Muscle of leg (tissue), 11 donors: ENCODE results near the gene ELFN2. TPM values are rescaled to one million over a fixed set of nuclear protein-coding genes. Genes with fewer than 3 reads are reported as not detected.
A peak's percentile ranks its signal among the peaks of the same experiment; 100 is the strongest.

Experiments used
- DNase-seq: peaks from one replicate; pipeline ENCODE4 v3.0.0; 2013
- H3K27ac ChIP-seq: one replicate; pipeline ENCODE4 v1.5.1; 2013; ENCODE audit warnings: mild to moderate bottlenecking, low read length, control low read depth
- H3K27me3 ChIP-seq: one replicate; pipeline ENCODE4 v1.6.1; 2013; ENCODE audit warnings: low read length; ENCODE audit not compliant: control insufficient read depth, insufficient read depth
- H3K36me3 ChIP-seq: one replicate; pipeline ENCODE4 v1.6.1; 2013; ENCODE audit warnings: low read length; ENCODE audit not compliant: control insufficient read depth, insufficient read depth
- H3K4me1 ChIP-seq: one replicate; pipeline ENCODE4 v1.6.1; 2013; ENCODE audit warnings: low read length; ENCODE audit not compliant: control insufficient read depth, insufficient read depth
- H3K4me3 ChIP-seq: one replicate; pipeline ENCODE4 v1.5.1; 2013; ENCODE audit warnings: low read length, control low read depth
- H3K9me3 ChIP-seq: replicated peaks from 2 replicates; pipeline ENCODE4 v1.6.1; 2013; ENCODE audit warnings: low read depth, low read length; ENCODE audit not compliant: control insufficient read depth
- whole genome bisulfite sequencing: methylation state at CpG from one replicate; pipeline ENCODE4 v1.1.5; 2013; ENCODE audit warnings: missing lambda C conversion rate; ENCODE audit not compliant: insufficient coverage; 5-methylcytosine and 5-hydroxymethylcytosine counted together
- polyA plus RNA-seq, 8 donors: library from polyadenylated mRNA; unstranded; fragments of 120-200 nt; gene quantifications; one replicate each; pipeline versions ENCODE4 v1.2.1 to v1.2.3, GENCODE V29; 2013; ENCODE audit warnings: inconsistent platforms in 1 of 8, low replicate concordance in 1 of 8; ENCODE audit not compliant: insufficient read length in 8 of 8, insufficient read depth in 1 of 8
- total RNA-seq: library from RNA; stranded (reverse); fragments of 120-200 nt; gene quantifications from one replicate; pipeline ENCODE4 v1.2.4, GENCODE V29; 2013

The ELFN2 gene
- total and polyA plus RNA-seq, 9 donors = 0.35 to 2.2 (median 1.3) TPM

DNA sequence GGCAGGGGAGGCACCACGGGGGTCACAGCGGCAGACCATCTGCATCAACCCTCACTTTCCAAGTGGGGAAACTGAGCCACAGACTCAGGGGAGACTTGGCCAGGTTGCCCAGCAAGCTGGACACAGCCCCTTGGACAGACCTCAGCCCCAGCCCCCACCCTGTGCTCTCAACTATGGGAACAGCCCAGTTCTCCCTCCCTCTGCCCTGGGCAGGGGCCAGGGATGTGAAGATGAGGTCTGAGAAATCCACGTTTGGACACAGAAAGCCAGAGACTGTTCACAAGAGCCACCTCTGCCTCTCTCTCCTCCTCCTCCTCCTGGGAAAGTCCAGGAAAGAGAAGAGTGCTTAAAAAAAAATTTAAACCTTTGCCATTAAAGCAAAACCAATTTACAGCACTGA, 50.1 kb downstream of the ELFN2 start:
- Histone ChIP-seq H3K27ac (no peak overlapping the region), H3K36me3 (no peaks in the 10 kb centered on the region), H3K4me3 (no peak overlapping the region), H3K27me3 (peaks cover 37% of the 10 kb centered on the region), H3K9me3 (no peaks in the 10 kb centered on the region), H3K4me1 (peaks cover 49% of the 10 kb centered on the region)
- no CpG with 5 or more reads among the region's 3 CpGs for WGBS
- DNase-seq = peak; percentile 62

GRCh38 chr22:37376643-37377042, 50.6 kb downstream of the ELFN2 start:
- 12% methylated on average over 3 of the region's 3 CpGs for WGBS
- H3K27ac ChIP-seq = no peak overlapping the region
- H3K27me3 ChIP-seq = peaks cover 37% of the 10 kb centered on the region
- no peak overlapping the region for H3K4me3 ChIP-seq
- DNase-seq = peak; percentile 50
- H3K4me1 ChIP-seq = peaks cover 49% of the 10 kb centered on the region
- H3K9me3 ChIP-seq = no peaks in the 10 kb centered on the region
- no peaks in the 10 kb centered on the region for H3K36me3 ChIP-seq

DNA sequence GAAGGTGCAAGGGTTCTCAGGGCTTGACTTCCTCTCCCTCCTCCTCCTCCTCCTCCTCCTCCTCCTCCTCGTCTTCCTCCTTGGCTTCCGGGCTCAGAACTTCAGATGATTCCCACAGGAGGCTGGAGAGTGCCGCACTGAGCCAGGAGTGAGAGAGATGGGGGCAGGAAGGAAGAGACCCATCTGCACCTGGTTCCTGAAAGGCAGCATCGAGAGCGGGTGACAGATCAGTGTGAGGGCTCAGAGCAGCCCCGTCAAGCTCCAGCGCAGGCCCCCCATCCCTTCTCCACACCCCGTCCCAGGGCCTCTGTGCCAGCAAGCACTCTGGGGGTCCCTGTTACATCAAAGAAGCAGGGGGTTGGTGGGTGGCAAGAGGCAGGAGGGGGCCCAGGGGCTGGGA, 51.5 kb downstream of the ELFN2 start:
- Histone ChIP-seq H3K4me1 (peaks cover 51% of the 10 kb centered on the region), H3K4me3 (no peak overlapping the region), H3K9me3 (no peaks in the 10 kb centered on the region), H3K27me3 (peaks cover 33% of the 10 kb centered on the region), H3K36me3 (no peaks in the 10 kb centered on the region), H3K27ac (no peak overlapping the region)
- no peak for DNase-seq
- 0% methylated on average over 1 of the region's 8 CpGs for WGBS

DNA sequence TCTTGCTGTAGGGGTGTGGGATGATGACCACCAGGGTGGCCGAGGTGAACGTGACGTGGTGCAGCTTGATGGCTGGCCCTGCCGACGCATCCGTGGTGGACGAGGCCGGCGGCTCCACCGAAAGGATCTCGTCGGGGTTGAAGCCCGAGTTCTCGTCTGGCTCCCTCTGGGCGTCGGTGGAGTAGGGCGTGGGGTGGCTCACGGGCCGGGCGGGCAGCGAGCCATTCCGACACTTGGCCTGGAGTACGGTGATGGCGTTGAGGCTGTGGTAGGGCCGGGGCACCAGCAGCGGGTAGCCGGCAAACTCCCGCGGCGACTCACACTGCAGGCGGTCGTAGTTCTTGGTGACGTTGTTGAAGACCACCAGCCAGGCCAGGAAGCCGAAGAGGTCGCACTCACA, 52.7 kb downstream of the ELFN2 start:
- no peak for DNase-seq
- peaks cover 39% of the 10 kb centered on the region for H3K4me1 ChIP-seq
- WGBS = 93% methylated on average over 35 of the region's 35 CpGs

DNA sequence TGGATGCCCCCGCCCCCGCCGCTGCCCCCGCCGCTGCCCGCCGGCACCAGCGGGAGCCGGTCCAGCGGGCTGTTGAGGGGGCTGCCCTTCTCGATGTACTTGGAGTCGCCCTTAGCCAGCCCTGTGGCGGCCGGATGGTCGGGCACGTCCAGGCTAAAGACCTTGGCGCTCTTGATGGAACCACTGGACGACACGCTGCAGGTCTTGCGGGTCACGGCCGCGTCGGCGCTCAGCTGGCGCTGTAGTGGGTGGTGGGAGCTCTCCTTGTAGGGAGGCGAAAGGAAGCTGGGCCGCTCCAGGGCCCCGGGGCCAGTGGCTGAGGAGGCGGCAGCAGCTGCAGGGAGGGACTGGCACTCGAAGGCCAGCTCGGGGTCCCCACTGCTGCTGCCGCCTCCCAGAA, 53.8 kb downstream of the ELFN2 start:
- DNase-seq = no peak
- no peak overlapping the region for H3K27ac ChIP-seq
- H3K4me3 ChIP-seq = no peak overlapping the region
- H3K9me3 ChIP-seq = no peaks in the 10 kb centered on the region
- 94% methylated on average over 31 of the region's 33 CpGs for WGBS
- no peaks in the 10 kb centered on the region for H3K36me3 ChIP-seq
- peaks cover 30% of the 10 kb centered on the region for H3K4me1 ChIP-seq
- peaks cover 10% of the 10 kb centered on the region for H3K27me3 ChIP-seq

More for the DNA sequence above, 52.7 kb downstream of the ELFN2 start:
- H3K9me3 ChIP-seq = no peaks in the 10 kb centered on the region
- H3K27ac ChIP-seq = no peak overlapping the region
- no peaks in the 10 kb centered on the region for H3K36me3 ChIP-seq
- H3K27me3 ChIP-seq = peaks cover 21% of the 10 kb centered on the region
- H3K4me3 ChIP-seq = no peak overlapping the region

DNA sequence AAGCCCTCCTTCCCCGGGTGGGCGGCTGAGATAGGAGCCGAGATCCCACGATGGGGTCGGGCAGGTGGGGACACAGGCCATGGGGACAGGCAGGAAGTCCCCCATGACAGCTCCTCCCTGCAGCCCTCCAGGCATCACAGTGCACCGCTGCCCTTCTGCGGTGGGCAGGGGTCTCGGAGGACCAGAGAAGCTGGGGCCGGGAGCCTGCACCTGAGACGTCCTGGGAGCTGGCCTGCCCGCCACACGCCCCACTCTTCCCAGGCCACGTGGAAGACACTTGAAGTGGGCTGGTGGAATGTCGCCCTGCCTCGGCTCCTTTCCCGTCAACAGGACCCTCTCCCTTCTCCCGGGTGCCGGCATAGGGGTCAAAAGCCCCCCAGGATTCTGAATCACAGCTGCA, 55.4 kb downstream of the ELFN2 start:
- no peaks in the 10 kb centered on the region for H3K27me3 ChIP-seq
- H3K9me3 ChIP-seq = no peaks in the 10 kb centered on the region
- H3K36me3 ChIP-seq = no peaks in the 10 kb centered on the region
- no peak overlapping the region for H3K27ac ChIP-seq
- no peak overlapping the region for H3K4me3 ChIP-seq
- no peak for DNase-seq
- WGBS = 79% methylated on average over 15 of the region's 18 CpGs
- H3K4me1 ChIP-seq = peaks cover 20% of the 10 kb centered on the region

DNA sequence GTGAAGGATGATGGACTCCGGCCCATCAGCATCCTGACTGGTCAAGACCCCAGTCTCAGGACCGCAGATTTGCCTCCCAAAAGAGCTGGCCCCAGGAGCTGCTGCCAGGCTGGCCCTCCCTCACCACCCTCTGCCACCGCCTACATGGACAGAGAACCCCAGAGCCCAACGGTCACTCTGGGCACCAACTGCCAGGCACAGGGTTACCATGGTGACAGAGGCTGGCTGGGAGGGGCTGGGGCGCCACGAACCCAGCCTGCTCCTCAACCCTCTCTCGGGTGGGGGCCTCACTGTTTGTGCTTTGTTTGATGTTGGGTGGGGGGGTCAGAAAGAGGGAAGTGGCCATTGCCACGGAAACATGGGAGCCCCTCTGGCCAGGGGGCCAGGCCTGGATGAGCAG, 55.8 kb downstream of the ELFN2 start:
- no peak overlapping the region for H3K27ac ChIP-seq

DNA sequence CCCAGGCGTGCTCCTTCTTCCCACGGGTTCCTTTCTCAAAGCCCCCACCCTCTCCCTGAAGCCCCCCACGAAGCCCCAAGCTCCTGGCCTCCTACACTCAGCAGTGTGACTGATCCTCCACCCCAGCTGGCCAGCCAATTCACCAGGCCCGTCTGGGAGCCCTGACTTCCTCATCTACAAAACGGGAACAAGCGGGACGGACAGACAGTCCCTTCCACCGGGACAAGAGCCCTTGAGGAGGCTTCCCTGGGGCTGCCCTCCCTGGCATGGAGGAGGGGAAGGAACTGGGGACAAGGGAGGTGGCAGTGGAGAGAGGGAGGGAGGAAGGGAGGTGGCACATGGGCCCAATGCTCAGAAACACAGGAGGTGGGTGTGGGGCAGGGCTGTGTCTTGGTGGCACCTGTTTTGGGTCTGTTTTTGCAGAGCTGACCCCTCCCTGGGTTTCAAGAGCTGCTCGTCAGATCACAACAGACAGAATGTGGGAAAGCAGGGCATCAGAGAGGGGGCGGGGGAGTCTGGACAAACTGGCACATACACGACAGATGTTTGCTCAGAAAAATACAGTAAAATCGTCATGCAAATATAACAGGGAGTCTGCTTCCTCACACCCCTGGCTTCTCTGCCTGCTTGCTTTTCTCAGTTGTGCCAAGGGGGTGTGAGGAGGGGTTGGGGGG, 56.8 kb downstream of the ELFN2 start:
- no peaks in the 10 kb centered on the region for H3K9me3 ChIP-seq
- no peak overlapping the region for H3K27ac ChIP-seq
- 40% methylated on average over 7 of the region's 12 CpGs for WGBS
- H3K4me1 ChIP-seq = peaks cover 11% of the 10 kb centered on the region
- no peak overlapping the region for H3K4me3 ChIP-seq
- H3K36me3 ChIP-seq = no peaks in the 10 kb centered on the region
- no peaks in the 10 kb centered on the region for H3K27me3 ChIP-seq
- peak; percentile 33 for DNase-seq

More for the DNA sequence above, 55.8 kb downstream of the ELFN2 start:
- no peaks in the 10 kb centered on the region for H3K9me3 ChIP-seq
- peaks cover 19% of the 10 kb centered on the region for H3K4me1 ChIP-seq
- H3K36me3 ChIP-seq = no peaks in the 10 kb centered on the region
- no peaks in the 10 kb centered on the region for H3K27me3 ChIP-seq
- no peak overlapping the region for H3K4me3 ChIP-seq
- WGBS = 75% methylated on average over 7 of the region's 8 CpGs
- DNase-seq = no peak

GRCh38 chr22:37369483-37369882, 57.8 kb downstream of the ELFN2 start:
- WGBS = 67% methylated on average over 4 of the region's 10 CpGs
- H3K27ac ChIP-seq = no peak overlapping the region
- no peaks in the 10 kb centered on the region for H3K27me3 ChIP-seq
- no peaks in the 10 kb centered on the region for H3K9me3 ChIP-seq
- H3K4me3 ChIP-seq = no peak overlapping the region
- H3K36me3 ChIP-seq = no peaks in the 10 kb centered on the region
- H3K4me1 ChIP-seq = peaks cover 17% of the 10 kb centered on the region
- no peak for DNase-seq

- Histone ChIP-seq H3K4me3 (no peak overlapping the region), H3K27ac (no peak overlapping the region), H3K36me3 (no peaks in the 10 kb centered on the region), H3K9me3 (no peaks in the 10 kb centered on the region), H3K27me3 (no peaks in the 10 kb centered on the region), H3K4me1 (peaks cover 31% of the 10 kb centered on the region)
- WGBS = 88% methylated on average over 1 of the region's 4 CpGs
- DNase-seq = no peak
Observed at GRCh38 chr22:37368058-37368457, 59.2 kb downstream of the ELFN2 start.

- WGBS = 64% methylated on average over 8 of the region's 8 CpGs
- Histone ChIP-seq H3K4me3 (no peak overlapping the region), H3K36me3 (no peaks in the 10 kb centered on the region), H3K27me3 (no peaks in the 10 kb centered on the region), H3K4me1 (peaks cover 42% of the 10 kb centered on the region), H3K27ac (no peak overlapping the region), H3K9me3 (no peaks in the 10 kb centered on the region)
- no peak for DNase-seq
Observed at GRCh38 chr22:37366601-37367000, 60.7 kb downstream of the ELFN2 start.
